GM21576 (cell line): Measurements from ENCODE around the gene PKNOX1.
"Not testable (repeated sequence)": the region's sequence is repeated elsewhere in the genome, so short reads cannot be mapped to it uniquely, and the experiment has no call there.

Source experiments
- ATAC-seq: cut with Tn5 transposase; IDR thresholded peaks from one replicate; pipeline ENCODE4 v1.9.1; 2021; ENCODE audit warnings: mild to moderate bottlenecking, moderate library complexity; ENCODE audit not compliant: unreplicated experiment

The PKNOX1 gene

GRCh38 chr21:43016728-43017127, 42.4 kb downstream of the PKNOX1 start:
- ATAC-seq: no peak

- no peak for ATAC-seq
These were observed 44.2 kb downstream of the PKNOX1 start for GRCh38 chr21:43018519-43018918.

GRCh38 chr21:43020177-43020576, 45.8 kb downstream of the PKNOX1 start:
- ATAC-seq: no peak

GRCh38 chr21:43020771-43021170, 46.4 kb downstream of the PKNOX1 start:
- ATAC-seq: no peak

GRCh38 chr21:43021191-43021590, 46.8 kb downstream of the PKNOX1 start:
- no peak for ATAC-seq

- no peak for ATAC-seq
These were observed 47.6 kb downstream of the PKNOX1 start for GRCh38 chr21:43021756-43022600.

- ATAC-seq: no peak
These were observed 48.8 kb downstream of the PKNOX1 start for GRCh38 chr21:43023175-43023574.

GRCh38 chr21:43024439-43025136, 50.2 kb downstream of the PKNOX1 start:
- ATAC-seq: no peak

GRCh38 chr21:43025636-43026180, 51.3 kb downstream of the PKNOX1 start:
- ATAC-seq: no peak

GRCh38 chr21:43027846-43028731, 53.7 kb downstream of the PKNOX1 start:
- ATAC-seq: no peak

- ATAC-seq: no peak
These were observed 55.4 kb downstream of the PKNOX1 start for GRCh38 chr21:43029785-43030184.

GRCh38 chr21:43031121-43031619, 56.8 kb downstream of the PKNOX1 start:
- ATAC-seq: no peak

GRCh38 chr21:43034101-43034500, 59.7 kb downstream of the PKNOX1 start:
- ATAC-seq: no peak

- no peak for ATAC-seq
These were observed 60.5 kb downstream of the PKNOX1 start for GRCh38 chr21:43034826-43035225.

GRCh38 chr21:43036889-43037288, 62.5 kb downstream of the PKNOX1 start:
- ATAC-seq: not testable (repeated sequence)

- not testable (repeated sequence) for ATAC-seq
These were observed 63.7 kb downstream of the PKNOX1 start for GRCh38 chr21:43037918-43038658.

GRCh38 chr21:43038659-43039044, 64.3 kb downstream of the PKNOX1 start:
- not testable (repeated sequence) for ATAC-seq

- not testable (repeated sequence) for ATAC-seq
These were observed 67.8 kb downstream of the PKNOX1 start for GRCh38 chr21:43042169-43042568.

GRCh38 chr21:43043291-43043690, 68.9 kb downstream of the PKNOX1 start:
- ATAC-seq: not testable (repeated sequence)

GRCh38 chr21:43044547-43044946, 70.2 kb downstream of the PKNOX1 start:
- ATAC-seq: not testable (repeated sequence)
